Kidney (tissue), 14 donors: Measurements from ENCODE around the gene FARS2. TPM values are rescaled to one million over a fixed set of nuclear protein-coding genes. Genes with fewer than 3 reads are reported as not detected.

ENCODE experiments used
- DNase-seq, 5 donors: peaks; one replicate each; pipeline ENCODE4 v3.0.0-alpha.2; 2013 to 2020
- FAIRE-seq: peaks from 2 replicates; lab custom pipeline; 2012; peaks lifted over from hg19 to GRCh38; lab: Jason Lieb, UNC
- H3K27ac ChIP-seq, 2 donors: one replicate each; pipeline ENCODE4 v1.7.0; 2013; ENCODE audit warnings: low read depth in 2 of 2, low read length in 2 of 2, inconsistent platforms in 1 of 2
- H3K27me3 ChIP-seq: one replicate; pipeline ENCODE4 v1.7.1; 2013; ENCODE audit warnings: low read length, inconsistent platforms; ENCODE audit not compliant: control insufficient read depth, insufficient read depth
- H3K36me3 ChIP-seq, 3 donors: one replicate each; pipeline versions ENCODE4 v1.7.0 to v1.7.1; 2013; ENCODE audit warnings: low read length in 3 of 3, control low read depth in 1 of 3, inconsistent platforms in 1 of 3; ENCODE audit not compliant: insufficient read depth in 3 of 3, control insufficient read depth in 2 of 3
- H3K4me1 ChIP-seq, 3 donors: one replicate each; pipeline versions ENCODE4 v1.7.0 to v1.7.1; 2013; ENCODE audit warnings: low read length in 3 of 3, inconsistent platforms in 1 of 3, low read depth in 1 of 3; ENCODE audit not compliant: control insufficient read depth in 2 of 3, insufficient read depth in 2 of 3
- H3K4me3 ChIP-seq, 3 donors: one replicate each; pipeline versions ENCODE4 v1.7.0 to v1.8.1; 2013; ENCODE audit warnings: low read length in 3 of 3, control low read depth in 1 of 3, inconsistent platforms in 1 of 3
- H3K9ac ChIP-seq, 3 donors: one replicate each; pipeline versions ENCODE4 v1.7.0 to v1.7.1; 2013; ENCODE audit warnings: low read length in 3 of 3, control low read depth in 1 of 3, inconsistent platforms in 1 of 3
- H3K9me3 ChIP-seq, 3 donors: one replicate each; pipeline versions ENCODE4 v1.7.0 to v1.7.1; 2013; ENCODE audit warnings: low read length in 3 of 3, control low read depth in 1 of 3, inconsistent platforms in 1 of 3; ENCODE audit not compliant: control insufficient read depth in 2 of 3, insufficient read depth in 1 of 3
- intact Hi-C: fragments of 100-400 bp; cut with DNase I; formaldehyde crosslinking; loops from one replicate; pipeline ENCODE4 v1.11.1; 2022
- polyA plus RNA-seq: library from polyadenylated mRNA; stranded (reverse); fragments of 350-450 nt; fragmentation: Illumina TruSeq; extraction: RNeasy Lipid Tissue Mini Kit (QIAGEN cat#74804); gene quantifications from one replicate; pipeline ENCODE4 v1.2.3, GENCODE V29; 2014; ENCODE audit warnings: low read depth, low replicate concordance; ENCODE audit not compliant: insufficient read depth
- total RNA-seq: library from RNA; stranded (reverse); fragmentation: NEBNext Ultra II Directional; extraction: Animal tissue kit (Norgen Biotek cat#: 25700); gene quantifications from one replicate; pipeline ENCODE4 v1.2.1, GENCODE V29; 2021
- TF ChIP-seq, protein P1 (sequence below): IDR thresholded peaks from 3 replicates; pipeline ENCODE4 v1.5.1; 2012; ENCODE audit warnings: mild to moderate bottlenecking, moderate library complexity, borderline replicate concordance; ENCODE audit not compliant: insufficient read depth; ENCODE audit errors: extremely low read depth
- donor health status: control.
- donor health status: control.
- donor health status: control.
- donor health status: control.
- donor health status: control.
- donor health status: DM: yes; HTN: yes; CAD: no.
- donor health status: Normal renal cell carcinoma (clear cell type).

FARS2 gene
- total and polyA plus RNA-seq, 2 donors from 2014 or later, result 22.1 to 24.8 TPM

- FAIRE-seq, result no peak
These were observed 556.6 kb downstream of the FARS2 start for GRCh38 chr6:5817869-5818268.

GRCh38 chr6:5818959-5819358, 557.6 kb downstream of the FARS2 start:
- no peak overlapping the region for H3K9ac ChIP-seq
- DNase-seq (no peak), FAIRE-seq (no peak)
- H3K27ac ChIP-seq, result no peak overlapping the region
- no peaks in the 10 kb centered on the region for H3K4me1 ChIP-seq
- no peaks in the 10 kb centered on the region for H3K27me3 ChIP-seq
- peaks cover 0 to 8% (median 0%) of the 10 kb centered on the region in 3 donors for H3K9me3 ChIP-seq
- no peaks in the 10 kb centered on the region for H3K36me3 ChIP-seq
- H3K4me3 ChIP-seq, result no peak overlapping the region
- TF ChIP-seq, protein P1, sequence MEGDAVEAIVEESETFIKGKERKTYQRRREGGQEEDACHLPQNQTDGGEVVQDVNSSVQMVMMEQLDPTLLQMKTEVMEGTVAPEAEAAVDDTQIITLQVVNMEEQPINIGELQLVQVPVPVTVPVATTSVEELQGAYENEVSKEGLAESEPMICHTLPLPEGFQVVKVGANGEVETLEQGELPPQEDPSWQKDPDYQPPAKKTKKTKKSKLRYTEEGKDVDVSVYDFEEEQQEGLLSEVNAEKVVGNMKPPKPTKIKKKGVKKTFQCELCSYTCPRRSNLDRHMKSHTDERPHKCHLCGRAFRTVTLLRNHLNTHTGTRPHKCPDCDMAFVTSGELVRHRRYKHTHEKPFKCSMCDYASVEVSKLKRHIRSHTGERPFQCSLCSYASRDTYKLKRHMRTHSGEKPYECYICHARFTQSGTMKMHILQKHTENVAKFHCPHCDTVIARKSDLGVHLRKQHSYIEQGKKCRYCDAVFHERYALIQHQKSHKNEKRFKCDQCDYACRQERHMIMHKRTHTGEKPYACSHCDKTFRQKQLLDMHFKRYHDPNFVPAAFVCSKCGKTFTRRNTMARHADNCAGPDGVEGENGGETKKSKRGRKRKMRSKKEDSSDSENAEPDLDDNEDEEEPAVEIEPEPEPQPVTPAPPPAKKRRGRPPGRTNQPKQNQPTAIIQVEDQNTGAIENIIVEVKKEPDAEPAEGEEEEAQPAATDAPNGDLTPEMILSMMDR, result no peak
- intact Hi-C loops, result no loop called here

More at GRCh38 chr6:5817869-5818268, 556.6 kb downstream of the FARS2 start:
- no peak overlapping the region for H3K4me3 ChIP-seq
- TF ChIP-seq, protein P1, result no peak
- H3K36me3 ChIP-seq, result no peaks in the 10 kb centered on the region
- no peak for DNase-seq
- H3K27ac ChIP-seq, result no peak overlapping the region
- intact Hi-C loops, result no loop called here
- H3K9me3 ChIP-seq, result peaks cover 0 to 15% (median 0%) of the 10 kb centered on the region in 3 donors
- no peaks in the 10 kb centered on the region for H3K4me1 ChIP-seq
- H3K27me3 ChIP-seq, result no peaks in the 10 kb centered on the region
- H3K9ac ChIP-seq, result no peak overlapping the region

Other genes starting within 250 kb of the FARS2 start
- 1.9 TPM for gene PPP1R3G, start 176.2 kb upstream of the FARS2 start, total RNA-seq
- 0.49 TPM for gene PPP1R3G, start 176.2 kb upstream of the FARS2 start, polyA plus RNA-seq
- gene LYRM4, start 563 bp upstream of the FARS2 start, total RNA-seq, result 21.3 TPM
- 31.8 TPM for gene LYRM4, start 563 bp upstream of the FARS2 start, polyA plus RNA-seq